Measurements from ENCODE around the gene NLRX1.

DNA sequence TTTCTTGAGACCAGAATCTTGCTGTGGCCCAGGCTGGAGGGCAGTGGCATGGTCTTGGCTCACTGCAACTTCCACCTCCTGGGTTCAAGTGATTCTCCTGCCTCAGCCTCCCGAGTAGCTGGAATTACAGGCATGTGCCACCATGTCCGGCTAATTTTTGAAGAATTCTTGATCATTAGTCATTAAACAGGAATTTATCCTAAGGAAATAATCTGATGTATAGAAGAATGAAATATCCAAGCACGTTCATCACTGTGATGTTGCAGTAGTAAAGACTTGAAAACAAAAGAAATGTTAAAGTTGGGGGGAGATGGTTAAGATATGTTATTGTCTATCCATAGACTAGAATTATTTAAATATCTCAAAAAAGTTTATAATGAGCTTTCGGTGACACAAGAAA, 61.2 kb downstream of the NLRX1 start:
- TF ChIP-seq, protein P1, sequence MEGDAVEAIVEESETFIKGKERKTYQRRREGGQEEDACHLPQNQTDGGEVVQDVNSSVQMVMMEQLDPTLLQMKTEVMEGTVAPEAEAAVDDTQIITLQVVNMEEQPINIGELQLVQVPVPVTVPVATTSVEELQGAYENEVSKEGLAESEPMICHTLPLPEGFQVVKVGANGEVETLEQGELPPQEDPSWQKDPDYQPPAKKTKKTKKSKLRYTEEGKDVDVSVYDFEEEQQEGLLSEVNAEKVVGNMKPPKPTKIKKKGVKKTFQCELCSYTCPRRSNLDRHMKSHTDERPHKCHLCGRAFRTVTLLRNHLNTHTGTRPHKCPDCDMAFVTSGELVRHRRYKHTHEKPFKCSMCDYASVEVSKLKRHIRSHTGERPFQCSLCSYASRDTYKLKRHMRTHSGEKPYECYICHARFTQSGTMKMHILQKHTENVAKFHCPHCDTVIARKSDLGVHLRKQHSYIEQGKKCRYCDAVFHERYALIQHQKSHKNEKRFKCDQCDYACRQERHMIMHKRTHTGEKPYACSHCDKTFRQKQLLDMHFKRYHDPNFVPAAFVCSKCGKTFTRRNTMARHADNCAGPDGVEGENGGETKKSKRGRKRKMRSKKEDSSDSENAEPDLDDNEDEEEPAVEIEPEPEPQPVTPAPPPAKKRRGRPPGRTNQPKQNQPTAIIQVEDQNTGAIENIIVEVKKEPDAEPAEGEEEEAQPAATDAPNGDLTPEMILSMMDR (IDR thresholded peaks at IDR 0.05; ENCODE audit: low read depth, low read length, missing input control), result no peak
- TF ChIP-seq, protein P2, sequence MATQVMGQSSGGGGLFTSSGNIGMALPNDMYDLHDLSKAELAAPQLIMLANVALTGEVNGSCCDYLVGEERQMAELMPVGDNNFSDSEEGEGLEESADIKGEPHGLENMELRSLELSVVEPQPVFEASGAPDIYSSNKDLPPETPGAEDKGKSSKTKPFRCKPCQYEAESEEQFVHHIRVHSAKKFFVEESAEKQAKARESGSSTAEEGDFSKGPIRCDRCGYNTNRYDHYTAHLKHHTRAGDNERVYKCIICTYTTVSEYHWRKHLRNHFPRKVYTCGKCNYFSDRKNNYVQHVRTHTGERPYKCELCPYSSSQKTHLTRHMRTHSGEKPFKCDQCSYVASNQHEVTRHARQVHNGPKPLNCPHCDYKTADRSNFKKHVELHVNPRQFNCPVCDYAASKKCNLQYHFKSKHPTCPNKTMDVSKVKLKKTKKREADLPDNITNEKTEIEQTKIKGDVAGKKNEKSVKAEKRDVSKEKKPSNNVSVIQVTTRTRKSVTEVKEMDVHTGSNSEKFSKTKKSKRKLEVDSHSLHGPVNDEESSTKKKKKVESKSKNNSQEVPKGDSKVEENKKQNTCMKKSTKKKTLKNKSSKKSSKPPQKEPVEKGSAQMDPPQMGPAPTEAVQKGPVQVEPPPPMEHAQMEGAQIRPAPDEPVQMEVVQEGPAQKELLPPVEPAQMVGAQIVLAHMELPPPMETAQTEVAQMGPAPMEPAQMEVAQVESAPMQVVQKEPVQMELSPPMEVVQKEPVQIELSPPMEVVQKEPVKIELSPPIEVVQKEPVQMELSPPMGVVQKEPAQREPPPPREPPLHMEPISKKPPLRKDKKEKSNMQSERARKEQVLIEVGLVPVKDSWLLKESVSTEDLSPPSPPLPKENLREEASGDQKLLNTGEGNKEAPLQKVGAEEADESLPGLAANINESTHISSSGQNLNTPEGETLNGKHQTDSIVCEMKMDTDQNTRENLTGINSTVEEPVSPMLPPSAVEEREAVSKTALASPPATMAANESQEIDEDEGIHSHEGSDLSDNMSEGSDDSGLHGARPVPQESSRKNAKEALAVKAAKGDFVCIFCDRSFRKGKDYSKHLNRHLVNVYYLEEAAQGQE (IDR thresholded peaks at IDR 0.05), result no peak
- TF ChIP-seq TAF1 (conservative IDR thresholded peaks at IDR 0.05) (no peak), RAD21 (IDR thresholded peaks at IDR 0.05) (no peak), FOXA1 (IDR thresholded peaks at IDR 0.05) (no peak), SP1 (IDR thresholded peaks at IDR 0.05) (no peak)
- TF ChIP-seq, protein P3, sequence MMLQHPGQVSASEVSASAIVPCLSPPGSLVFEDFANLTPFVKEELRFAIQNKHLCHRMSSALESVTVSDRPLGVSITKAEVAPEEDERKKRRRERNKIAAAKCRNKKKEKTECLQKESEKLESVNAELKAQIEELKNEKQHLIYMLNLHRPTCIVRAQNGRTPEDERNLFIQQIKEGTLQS (IDR thresholded peaks at IDR 0.05), result no peak
- TF ChIP-seq, protein P4, sequence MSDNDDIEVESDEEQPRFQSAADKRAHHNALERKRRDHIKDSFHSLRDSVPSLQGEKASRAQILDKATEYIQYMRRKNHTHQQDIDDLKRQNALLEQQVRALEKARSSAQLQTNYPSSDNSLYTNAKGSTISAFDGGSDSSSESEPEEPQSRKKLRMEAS (IDR thresholded peaks at IDR 0.05), result no peak

All from liver (tissue), 3 donors.